Femur (tissue), 1 donor: ENCODE results near the gene PPP1R37.

Experiments
- DNase-seq: peaks from one replicate; pipeline ENCODE4 v3.0.0-alpha.2; 2017

The PPP1R37 gene

GRCh38 chr19:45071969-45072790, 20.8 kb upstream of the PPP1R37 start:
- no peak for DNase-seq

- no peak for DNase-seq
These were observed 18.2 kb upstream of the PPP1R37 start for GRCh38 chr19:45074744-45075300.

DNA sequence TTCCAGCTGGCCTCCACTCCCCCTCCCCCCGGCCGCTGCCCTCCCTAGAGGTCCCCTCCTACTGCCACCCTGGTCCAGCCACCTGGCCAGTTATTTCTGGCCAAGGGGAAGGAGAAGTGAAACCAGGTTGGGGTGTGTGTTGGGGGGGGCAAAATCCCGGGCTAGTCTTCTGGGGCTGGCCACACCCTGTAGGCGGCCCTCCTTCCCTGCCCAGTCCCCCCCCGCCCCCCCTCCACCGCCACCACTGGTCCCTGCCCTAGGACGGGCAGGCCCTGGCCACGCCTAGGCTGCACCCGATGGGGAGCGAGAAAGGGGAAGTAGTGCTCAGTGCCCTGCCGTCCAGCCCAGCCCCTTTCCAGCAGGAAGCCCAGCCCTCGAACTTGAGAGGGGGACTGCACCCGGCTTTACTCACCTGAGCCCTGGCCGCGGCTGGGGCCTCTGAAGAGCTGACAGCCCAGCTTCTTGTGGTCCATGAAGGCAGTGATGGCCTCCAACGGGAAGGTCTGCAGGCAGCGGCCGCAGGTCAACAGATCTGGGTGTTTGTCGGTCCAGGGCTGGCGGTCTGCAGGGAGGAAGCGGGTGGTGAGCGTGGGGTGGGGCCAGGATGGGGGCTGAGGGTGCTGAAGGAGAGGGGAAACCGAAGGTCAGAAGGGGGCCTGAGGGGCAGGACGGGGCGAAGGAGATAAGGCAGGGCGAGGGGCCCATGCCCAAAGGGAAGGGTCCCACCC, 17.5 kb upstream of the PPP1R37 start:
- DNase-seq: peak; percentile 86

GRCh38 chr19:45076029-45076850, 16.7 kb upstream of the PPP1R37 start, which contains the start of gene ZNF296:
Gene ZNF296, minus strand, starts transcription at chr19:45076478. Its CDS starts 105 bp downstream, at chr19:45076373.
- peak; percentile 71 for DNase-seq

DNA sequence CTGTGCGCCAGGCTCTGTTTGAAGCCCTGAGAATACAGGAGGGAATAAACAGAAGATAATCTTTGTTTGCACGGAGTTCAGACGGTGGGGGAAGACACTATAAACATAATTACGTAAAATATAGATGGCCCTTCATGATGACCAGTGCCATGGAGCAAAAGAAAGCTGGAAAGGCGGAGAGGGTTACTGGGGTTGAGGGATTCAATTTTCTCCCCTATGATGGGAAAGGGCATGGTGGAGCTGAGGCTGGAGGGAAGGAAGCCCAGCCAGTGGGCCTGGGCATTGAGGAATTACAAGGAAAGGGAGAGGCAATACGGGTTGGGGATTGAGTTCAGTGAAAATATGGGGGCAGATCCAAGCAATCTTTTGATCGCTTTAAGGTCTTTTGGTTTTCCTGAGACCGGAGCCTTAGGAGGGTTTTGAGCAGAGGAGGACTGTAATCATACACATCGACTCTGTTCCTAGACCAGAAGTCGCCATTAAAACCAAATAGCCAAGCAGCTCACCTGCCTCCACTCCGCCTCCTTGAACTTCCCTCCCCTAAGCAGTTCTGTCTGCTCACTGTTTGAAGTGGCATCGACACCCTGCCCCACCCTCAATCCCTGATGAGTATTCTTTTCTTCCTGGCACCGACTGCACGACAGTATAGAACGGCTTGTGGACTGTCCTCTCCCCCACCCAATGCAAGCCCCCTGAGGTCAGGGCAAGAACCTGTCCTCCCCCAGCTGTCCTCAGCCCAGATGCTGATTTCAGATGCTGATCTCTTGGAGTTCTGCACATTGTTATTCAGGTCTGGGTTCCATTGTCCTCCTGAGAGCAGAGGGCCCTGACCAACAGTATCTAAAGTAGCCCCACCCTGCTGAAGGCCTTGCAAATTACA, 15.9 kb upstream of the PPP1R37 start:
- DNase-seq: no peak

DNA sequence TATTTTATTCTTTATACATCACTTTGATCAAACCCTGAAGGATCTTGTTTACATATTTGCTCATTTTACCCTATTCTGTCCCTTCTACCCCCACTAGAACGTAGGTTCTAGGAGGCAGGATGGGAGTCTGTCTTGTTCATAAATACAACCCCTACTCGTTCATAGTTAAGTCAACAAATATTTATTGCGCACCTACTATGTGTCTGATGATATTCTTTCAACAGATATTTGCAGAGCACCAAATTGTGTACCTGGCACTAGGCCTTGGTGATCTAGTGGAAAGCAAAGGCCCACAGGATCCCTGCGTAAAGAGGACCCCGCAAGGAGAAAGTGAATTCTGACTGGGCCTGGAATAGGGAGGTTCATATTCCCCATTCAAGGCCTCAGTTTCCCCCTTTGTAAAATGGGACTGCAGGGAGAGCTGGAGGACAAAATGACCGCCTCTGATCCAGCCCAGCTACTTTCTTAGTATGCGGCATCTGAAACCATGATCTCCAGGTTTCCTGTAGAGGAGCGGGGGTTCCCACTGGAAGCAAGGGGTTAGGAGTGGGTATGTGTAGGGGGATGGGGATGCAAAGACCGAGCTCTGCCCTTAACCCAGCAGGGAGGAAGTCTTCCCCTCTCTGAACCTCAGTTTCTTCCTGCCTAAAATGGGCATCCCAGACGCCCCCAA, 14.5 kb upstream of the PPP1R37 start:
- DNase-seq: no peak

GRCh38 chr19:45079063-45079910, 13.7 kb upstream of the PPP1R37 start, which contains the start of gene GEMIN7:
Gene GEMIN7, plus strand, starts transcription at chr19:45079260. Its CDS starts 10,855 bp downstream, at chr19:45090115.
- peak; percentile 85 for DNase-seq

DNA sequence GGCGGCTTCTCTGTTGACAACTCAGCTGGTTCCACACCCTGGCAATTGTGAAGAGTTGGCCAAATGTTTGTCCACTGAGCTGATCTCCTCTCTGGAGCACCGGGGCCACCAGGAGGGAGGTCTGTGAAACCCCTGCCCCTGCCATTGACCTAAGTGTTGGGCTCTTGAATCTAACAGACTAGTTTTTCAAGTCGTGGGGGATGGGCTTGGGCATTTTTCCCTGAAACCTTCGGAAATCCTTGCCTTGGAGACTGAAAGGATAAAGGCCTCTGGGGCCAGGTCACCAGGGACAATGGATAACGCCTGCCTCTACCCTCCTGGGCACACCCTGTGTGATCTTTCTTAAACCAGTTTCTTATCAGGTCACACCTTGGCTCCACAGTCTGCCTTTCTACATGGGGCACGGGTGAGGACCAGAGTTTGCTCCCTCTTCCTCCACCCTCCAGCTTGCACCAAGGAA, 13.0 kb upstream of the PPP1R37 start:
- DNase-seq: no peak

DNA sequence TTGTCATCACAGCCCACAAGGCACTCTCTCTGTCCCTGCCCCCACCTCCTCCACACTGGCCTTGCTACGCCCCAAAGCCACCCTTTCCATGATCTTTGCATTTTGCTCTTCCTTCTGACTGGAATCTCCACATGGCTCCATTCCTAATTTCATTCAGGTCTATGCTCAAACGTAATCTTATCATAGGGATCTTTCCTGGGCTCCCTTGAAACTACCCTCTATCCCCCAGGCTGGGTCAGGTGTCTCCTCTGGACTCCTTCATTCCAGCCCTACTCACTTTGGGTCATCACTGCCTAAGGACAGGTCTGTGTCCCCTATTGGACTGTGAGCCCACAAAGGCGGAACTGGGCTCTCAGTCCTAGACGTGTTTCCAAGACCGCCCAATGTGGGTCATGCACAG, 10.8 kb upstream of the PPP1R37 start:
- no peak for DNase-seq

GRCh38 chr19:45086480-45086879, 6.5 kb upstream of the PPP1R37 start:
- no peak for DNase-seq

DNA sequence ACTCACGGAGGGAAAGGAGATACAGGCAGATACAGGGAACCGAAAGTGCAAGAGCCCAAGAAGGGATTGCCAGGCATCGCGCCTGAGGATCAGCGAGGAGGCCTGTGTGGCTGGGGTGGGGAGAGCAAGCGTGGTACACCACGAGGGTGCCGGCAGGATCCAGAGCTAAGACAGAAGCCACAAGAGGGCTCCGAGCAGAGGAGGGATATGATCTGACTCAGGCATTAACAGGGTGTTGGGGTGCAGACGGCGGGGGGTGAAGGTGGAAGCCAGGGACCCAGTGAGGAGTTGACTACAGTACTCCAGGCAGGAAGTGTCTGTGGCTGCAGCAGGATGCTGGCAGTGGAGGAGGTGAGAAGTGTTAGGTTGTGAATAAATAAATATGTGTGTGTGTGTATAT, 5.4 kb upstream of the PPP1R37 start:
- DNase-seq: no peak

DNA sequence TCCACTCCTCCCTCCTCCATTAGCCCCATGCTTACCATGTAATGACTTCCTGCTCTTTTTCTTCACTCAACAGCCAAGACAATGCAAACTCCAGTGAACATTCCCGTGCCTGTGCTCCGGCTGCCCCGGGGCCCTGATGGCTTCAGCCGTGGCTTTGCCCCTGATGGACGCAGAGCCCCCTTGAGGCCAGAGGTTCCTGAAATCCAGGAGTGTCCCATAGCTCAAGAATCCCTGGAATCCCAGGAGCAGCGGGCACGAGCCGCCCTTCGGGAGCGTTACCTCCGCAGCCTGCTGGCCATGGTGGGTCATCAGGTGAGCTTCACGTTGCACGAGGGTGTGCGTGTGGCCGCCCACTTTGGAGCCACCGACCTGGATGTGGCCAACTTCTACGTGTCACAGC, 2.9 kb upstream of the PPP1R37 start:
- DNase-seq: no peak

GRCh38 chr19:45090606-45091005, 2.4 kb upstream of the PPP1R37 start:
- no peak for DNase-seq

DNA sequence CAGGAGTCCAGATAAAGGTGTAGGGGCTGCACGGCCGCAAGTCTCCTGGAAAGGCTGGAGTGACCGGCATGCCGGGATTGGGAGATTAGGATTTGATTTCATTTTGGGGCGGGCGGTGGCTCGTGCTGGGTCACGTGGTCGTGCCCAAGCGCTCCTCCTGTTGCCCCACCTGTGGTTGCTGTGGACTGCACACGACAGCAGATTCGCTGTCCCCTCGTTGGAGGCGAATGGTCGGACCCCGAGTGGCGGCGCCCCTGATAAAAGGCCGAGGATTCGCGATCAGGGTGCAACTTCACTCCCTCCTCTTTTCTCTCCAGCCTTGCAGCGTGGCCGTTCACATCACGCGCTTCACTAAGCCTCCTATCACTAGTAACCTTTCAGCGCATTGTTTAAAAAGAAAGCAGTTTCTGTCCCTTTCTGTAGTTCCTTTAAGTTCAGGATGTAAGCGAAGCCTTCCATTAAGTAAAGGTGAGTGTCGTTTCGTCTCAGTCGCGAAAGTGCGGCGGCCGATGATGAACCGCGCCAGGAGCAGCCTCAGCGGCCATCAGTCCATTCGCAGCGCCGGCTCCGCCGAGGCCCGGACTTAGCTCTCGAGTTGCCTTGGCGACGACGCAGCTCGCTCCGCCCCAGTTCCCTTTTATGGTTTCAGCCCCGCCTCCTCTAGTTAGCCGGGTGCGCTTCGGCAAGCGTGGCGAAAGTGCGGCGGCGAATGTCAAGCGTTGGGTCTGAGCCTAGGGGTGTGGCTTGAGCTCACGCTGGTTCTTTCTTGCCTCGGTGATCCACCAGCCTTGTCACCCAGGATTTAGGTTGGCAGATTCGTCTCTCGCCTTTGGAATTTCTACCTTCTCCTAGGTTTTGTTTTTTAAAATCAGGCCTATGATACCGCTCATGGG, 1.7 kb upstream of the PPP1R37 start:
- DNase-seq: peak; percentile 99

- DNase-seq: no peak
These were observed 1.2 kb downstream of the PPP1R37 start for GRCh38 chr19:45094137-45094536.

- no peak for DNase-seq
These were observed 1.7 kb downstream of the PPP1R37 start for GRCh38 chr19:45094707-45095106.

- no peak for DNase-seq
These were observed 2.8 kb downstream of the PPP1R37 start for GRCh38 chr19:45095496-45096413.

DNA sequence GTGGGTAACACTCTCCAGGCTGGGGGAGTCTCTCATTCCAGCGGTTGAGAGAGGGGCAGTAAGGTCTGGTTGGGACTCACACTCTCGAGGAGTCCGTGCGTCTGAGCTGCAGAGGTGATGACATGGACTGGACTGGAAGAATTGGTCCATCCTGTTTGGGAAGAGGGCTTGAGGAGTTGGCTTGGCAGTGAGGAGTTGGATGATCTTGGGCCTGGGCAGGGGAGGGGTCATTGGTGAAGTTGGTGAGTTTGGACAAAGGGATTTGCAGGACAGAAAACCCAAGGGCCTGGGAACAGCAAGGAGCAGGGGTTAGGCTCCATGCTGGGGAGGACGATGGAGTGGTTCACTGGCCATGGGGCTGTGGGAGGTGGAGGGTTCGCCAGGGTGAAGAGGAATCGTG, 3.7 kb downstream of the PPP1R37 start:
- no peak for DNase-seq
